OCI-LY1 (cell line): ENCODE results near the gene CACNA1B.

ENCODE experiments used
- H2AFZ ChIP-seq: fragments of 200-600 bp; sonication (generic), shearing (Covaris generic); 2 replicates; pipeline ENCODE4 v1.6.0; 2014; ENCODE audit warnings: antibody characterized with exemption, mild to moderate bottlenecking, low read length
- H3F3A ChIP-seq: fragments of 200-600 bp; sonication (generic), shearing (Covaris generic); 2 replicates; pipeline ENCODE4 v1.6.0; 2014; ENCODE audit warnings: mild to moderate bottlenecking, antibody characterized with exemption, low read length, moderate library complexity; ENCODE audit not compliant: insufficient read depth
- H3K27ac ChIP-seq: fragments of 200-600 bp; sonication (generic); 2 replicates; pipeline ENCODE4 v1.5.1; 2014; ENCODE audit warnings: low read length, mixed run types, mild to moderate bottlenecking, low read depth; ENCODE audit not compliant: poor library complexity, severe bottlenecking
- H3K27me3 ChIP-seq: fragments of 200-600 bp; sonication (generic); 2 replicates; pipeline ENCODE4 v1.6.0; 2014; ENCODE audit warnings: antibody characterized with exemption, mild to moderate bottlenecking, low read length, moderate library complexity; ENCODE audit not compliant: insufficient read depth
- H3K36me3 ChIP-seq: fragments of 200-600 bp; sonication (generic); 2 replicates; pipeline ENCODE4 v1.6.1; 2014; ENCODE audit warnings: mild to moderate bottlenecking, antibody characterized with exemption, low read length, moderate library complexity, mixed read lengths; ENCODE audit not compliant: insufficient read depth
- H3K4me1 ChIP-seq: fragments of 200-600 bp; sonication (generic); 2 replicates; pipeline ENCODE4 v1.5.1; 2014; ENCODE audit warnings: mild to moderate bottlenecking, low read length, moderate library complexity; ENCODE audit not compliant: insufficient read depth, severe bottlenecking
- H3K4me2 ChIP-seq: fragments of 200-600 bp; sonication (generic), shearing (Covaris generic); 2 replicates; pipeline ENCODE4 v1.6.1; 2014; ENCODE audit warnings: low read length
- H3K4me3 ChIP-seq: fragments of 200-600 bp; sonication (generic); 2 replicates; pipeline ENCODE4 v1.5.1; 2014; ENCODE audit warnings: low read length, low read depth, mild to moderate bottlenecking, mixed read lengths; ENCODE audit not compliant: poor library complexity, severe bottlenecking
- H3K79me2 ChIP-seq: fragments of 200-600 bp; shearing (Covaris generic); 2 replicates; pipeline ENCODE4 v1.6.1; 2016; ENCODE audit warnings: mixed run types, low read length, mixed read lengths; ENCODE audit not compliant: insufficient read depth
- H3K9ac ChIP-seq: fragments of 200-600 bp; sonication (generic), shearing (Covaris generic); 2 replicates; pipeline ENCODE4 v1.6.1; 2014; ENCODE audit warnings: mild to moderate bottlenecking, low read length, mixed read lengths
- H3K9me2 ChIP-seq: fragments of 200-600 bp; sonication (generic), shearing (Covaris generic); 2 replicates; pipeline ENCODE4 v1.6.1; 2014; ENCODE audit warnings: low read depth, mild to moderate bottlenecking, low read length, mixed read lengths
- H3K9me3 ChIP-seq: fragments of 200-600 bp; shearing (Covaris generic); 2 replicates; pipeline ENCODE4 v1.6.1; 2014; ENCODE audit warnings: low read length, mixed read lengths
- H4K20me1 ChIP-seq: fragments of 200-600 bp; sonication (generic), shearing (Covaris generic); 2 replicates; pipeline ENCODE4 v1.6.0; 2016; ENCODE audit warnings: mild to moderate bottlenecking, low read length; ENCODE audit not compliant: insufficient read depth
- EZH2 ChIP-seq: fragments of 200-600 bp; sonication (generic), shearing (Covaris generic); IDR thresholded peaks from 2 replicates; pipeline ENCODE4 v1.8.0; 2017; ENCODE audit warnings: borderline replicate concordance, mixed run types, mild to moderate bottlenecking, antibody characterized with exemption, low read length, moderate library complexity, mixed read lengths
- TF ChIP-seq, protein P1 (sequence below): fragments of 200-600 bp; sonication (generic), shearing (Covaris generic); IDR thresholded peaks from 2 replicates; pipeline ENCODE4 v1.5.1; 2017; ENCODE audit warnings: mild to moderate bottlenecking, antibody characterized with exemption, low read length, moderate library complexity, mixed read lengths

CACNA1B gene

DNA sequence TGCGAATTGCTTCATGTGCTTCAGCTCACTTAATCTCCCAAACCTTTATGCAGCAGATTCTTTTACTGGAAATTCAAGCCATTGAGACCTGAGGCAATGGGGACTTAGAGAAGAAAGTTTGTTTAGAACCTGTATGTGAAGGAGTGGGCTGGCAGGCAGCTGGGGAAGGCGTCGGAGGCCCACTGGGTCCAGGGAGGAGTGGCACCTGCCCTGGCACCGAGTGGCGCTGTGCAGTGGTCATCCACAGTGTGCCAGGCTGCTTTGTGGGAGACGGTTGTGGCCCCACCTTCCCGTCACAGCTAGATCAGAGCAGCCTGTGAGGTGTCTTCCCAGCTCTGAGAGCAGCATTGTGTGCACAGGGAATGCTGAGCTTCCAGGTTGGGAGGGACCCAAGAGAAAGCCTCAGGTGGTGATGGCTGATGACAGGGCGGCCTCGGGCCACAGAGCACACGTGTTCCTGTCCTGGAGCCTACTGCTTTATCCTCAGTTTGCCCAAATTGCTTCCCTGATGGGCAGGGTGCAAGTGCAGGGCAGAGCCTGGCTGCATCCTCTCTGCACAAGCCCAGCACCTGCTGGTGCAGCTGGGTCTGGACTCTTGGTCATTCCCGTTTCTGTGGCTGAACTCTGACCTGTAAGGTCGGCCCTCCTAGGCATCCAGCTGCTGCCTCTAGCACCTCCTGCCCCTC lies 175.2 kb downstream of the CACNA1B start:
- H4K20me1 ChIP-seq: no peaks in the 10 kb centered on the region
- no peaks in the 10 kb centered on the region for H3K4me1 ChIP-seq
- H3K9ac ChIP-seq: no peak overlapping the region
- H2AFZ ChIP-seq: no peak overlapping the region
- H3K9me2 ChIP-seq: no peaks in the 10 kb centered on the region
- H3K79me2 ChIP-seq: no peaks in the 10 kb centered on the region
- H3K9me3 ChIP-seq: no peaks in the 10 kb centered on the region
- no peaks in the 10 kb centered on the region for H3F3A ChIP-seq
- H3K36me3 ChIP-seq: no peaks in the 10 kb centered on the region
- H3K4me3 ChIP-seq: no peak overlapping the region
- H3K27ac ChIP-seq: no peak overlapping the region
- peaks cover 4% of the 10 kb centered on the region; the same call in 1 of the 2 replicates for H3K27me3 ChIP-seq
- H3K4me2 ChIP-seq: no peak overlapping the region
- TF ChIP-seq, protein P1, sequence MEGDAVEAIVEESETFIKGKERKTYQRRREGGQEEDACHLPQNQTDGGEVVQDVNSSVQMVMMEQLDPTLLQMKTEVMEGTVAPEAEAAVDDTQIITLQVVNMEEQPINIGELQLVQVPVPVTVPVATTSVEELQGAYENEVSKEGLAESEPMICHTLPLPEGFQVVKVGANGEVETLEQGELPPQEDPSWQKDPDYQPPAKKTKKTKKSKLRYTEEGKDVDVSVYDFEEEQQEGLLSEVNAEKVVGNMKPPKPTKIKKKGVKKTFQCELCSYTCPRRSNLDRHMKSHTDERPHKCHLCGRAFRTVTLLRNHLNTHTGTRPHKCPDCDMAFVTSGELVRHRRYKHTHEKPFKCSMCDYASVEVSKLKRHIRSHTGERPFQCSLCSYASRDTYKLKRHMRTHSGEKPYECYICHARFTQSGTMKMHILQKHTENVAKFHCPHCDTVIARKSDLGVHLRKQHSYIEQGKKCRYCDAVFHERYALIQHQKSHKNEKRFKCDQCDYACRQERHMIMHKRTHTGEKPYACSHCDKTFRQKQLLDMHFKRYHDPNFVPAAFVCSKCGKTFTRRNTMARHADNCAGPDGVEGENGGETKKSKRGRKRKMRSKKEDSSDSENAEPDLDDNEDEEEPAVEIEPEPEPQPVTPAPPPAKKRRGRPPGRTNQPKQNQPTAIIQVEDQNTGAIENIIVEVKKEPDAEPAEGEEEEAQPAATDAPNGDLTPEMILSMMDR: no peak
- no peak for TF ChIP-seq EZH2

- Histone ChIP-seq H3K79me2 (no peaks in the 10 kb centered on the region), H3K9me2 (no peaks in the 10 kb centered on the region), H3K27ac (no peak overlapping the region), H4K20me1 (no peaks in the 10 kb centered on the region), H3K4me3 (no peak overlapping the region), H3K36me3 (no peaks in the 10 kb centered on the region), H3F3A (no peaks in the 10 kb centered on the region), H3K27me3 (0 out of 2 replicates have a peak, but pooled peaks cover 4% of the 10 kb centered on the region), H3K4me2 (no peak overlapping the region), H2AFZ (no peak overlapping the region), H3K9ac (no peak overlapping the region), H3K9me3 (no peaks in the 10 kb centered on the region), H3K4me1 (no peaks in the 10 kb centered on the region)
- no peak for TF ChIP-seq EZH2
- TF ChIP-seq, protein P1: no peak
Observed at GRCh38 chr9:138053321-138053868, 175.8 kb downstream of the CACNA1B start.

- Histone ChIP-seq H3K27me3 (0 out of 2 replicates have a peak, but pooled peaks cover 4% of the 10 kb centered on the region), H3K4me1 (no peaks in the 10 kb centered on the region), H3K9ac (no peak overlapping the region), H2AFZ (no peak overlapping the region), H3K36me3 (no peaks in the 10 kb centered on the region), H3K79me2 (no peaks in the 10 kb centered on the region), H3K9me2 (no peaks in the 10 kb centered on the region), H4K20me1 (no peaks in the 10 kb centered on the region), H3K4me2 (no peak overlapping the region), H3K4me3 (no peak overlapping the region), H3K27ac (no peak overlapping the region), H3K9me3 (no peaks in the 10 kb centered on the region), H3F3A (no peaks in the 10 kb centered on the region)
- TF ChIP-seq EZH2: no peak
- TF ChIP-seq, protein P1: no peak; the same call in 1 of the 2 replicates
Observed at GRCh38 chr9:138053996-138054752, 176.6 kb downstream of the CACNA1B start.
